GM19023 (cell line): Measurements from ENCODE around the gene PDE8A.
"Not testable (repeated sequence)": the region's sequence is repeated elsewhere in the genome, so short reads cannot be mapped to it uniquely, and the experiment has no call there.

Experiments used
- ATAC-seq: cut with Tn5 transposase; IDR thresholded peaks from one replicate; pipeline ENCODE4 v1.9.1; 2021; ENCODE audit warnings: mild to moderate bottlenecking, moderate library complexity; ENCODE audit not compliant: unreplicated experiment

PDE8A gene

GRCh38 chr15:84987949-84988624 is 6.4 kb downstream of the PDE8A start:
- no peak for ATAC-seq

- ATAC-seq = no peak
These were observed 7.4 kb downstream of the PDE8A start for GRCh38 chr15:84988909-84989644.

GRCh38 chr15:84990507-84990906 is 8.9 kb downstream of the PDE8A start:
- no peak for ATAC-seq

DNA sequence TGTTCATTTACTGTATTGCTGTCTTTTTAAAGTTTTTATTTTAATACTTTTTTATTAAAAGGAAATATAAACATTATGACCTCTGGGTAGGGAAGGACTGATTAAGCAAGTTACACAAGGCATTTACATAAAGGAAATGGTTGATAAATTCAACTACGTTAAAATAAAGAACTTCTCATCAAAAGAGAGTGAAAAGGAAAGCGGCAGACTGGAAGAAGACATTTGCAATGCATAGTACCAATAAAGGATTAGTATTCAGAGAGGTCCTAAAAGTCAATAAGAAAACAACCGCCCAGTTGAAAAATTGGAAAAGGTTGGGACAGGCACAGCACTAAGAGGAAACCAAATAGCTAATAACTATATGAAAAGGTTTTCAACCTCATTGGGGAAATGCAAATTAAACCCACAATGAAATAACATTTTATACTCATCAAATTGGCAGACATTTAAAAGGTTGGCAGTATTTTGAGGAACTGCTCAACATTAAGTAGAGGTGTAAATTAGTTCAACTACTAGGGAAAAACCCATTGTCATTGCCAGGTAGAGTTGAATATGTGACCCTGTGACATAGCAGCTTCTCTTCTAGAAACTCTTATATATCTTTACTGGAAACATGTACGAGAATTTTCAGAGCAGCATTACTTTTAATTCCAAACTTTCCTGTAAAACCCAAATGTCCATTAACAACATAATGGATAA is 9.5 kb downstream of the PDE8A start:
- ATAC-seq = no peak

DNA sequence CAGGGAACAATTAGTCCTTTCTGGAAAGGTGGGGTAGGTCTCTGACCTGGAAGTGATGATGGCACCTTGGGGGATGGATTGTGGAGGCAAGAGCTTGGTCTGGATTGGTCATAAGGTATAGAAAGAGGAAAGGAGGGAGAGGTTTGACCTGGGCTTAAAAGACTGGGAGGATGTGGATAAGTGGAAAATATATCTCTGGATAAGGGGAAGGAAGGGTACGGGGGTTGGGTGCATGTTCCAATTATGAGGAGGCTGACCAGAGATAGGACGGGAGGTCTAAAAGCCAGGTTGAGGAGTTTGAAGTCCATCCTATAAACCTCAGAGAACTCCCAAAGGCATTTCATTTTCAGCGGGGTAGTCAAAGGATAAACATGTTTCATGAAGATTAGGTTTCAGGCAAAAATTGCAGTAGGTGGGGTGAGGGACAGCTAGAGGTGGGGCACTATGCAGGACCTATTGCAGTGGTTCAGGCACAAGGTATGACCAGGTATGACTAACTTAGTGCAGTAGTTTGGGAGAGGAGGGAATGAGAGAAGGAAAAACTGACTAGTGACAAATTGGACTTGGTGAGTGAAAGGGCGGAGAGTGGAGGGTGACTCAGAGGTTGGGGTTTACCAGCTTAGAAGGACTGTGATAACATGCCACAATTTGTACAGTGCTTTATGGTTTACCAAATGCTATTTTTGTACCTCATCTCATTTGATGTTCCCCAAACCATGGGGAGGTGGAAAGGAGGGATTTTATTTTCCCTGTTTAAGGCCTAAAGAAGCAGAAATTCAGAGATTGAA is 10.7 kb downstream of the PDE8A start:
- no peak for ATAC-seq

DNA sequence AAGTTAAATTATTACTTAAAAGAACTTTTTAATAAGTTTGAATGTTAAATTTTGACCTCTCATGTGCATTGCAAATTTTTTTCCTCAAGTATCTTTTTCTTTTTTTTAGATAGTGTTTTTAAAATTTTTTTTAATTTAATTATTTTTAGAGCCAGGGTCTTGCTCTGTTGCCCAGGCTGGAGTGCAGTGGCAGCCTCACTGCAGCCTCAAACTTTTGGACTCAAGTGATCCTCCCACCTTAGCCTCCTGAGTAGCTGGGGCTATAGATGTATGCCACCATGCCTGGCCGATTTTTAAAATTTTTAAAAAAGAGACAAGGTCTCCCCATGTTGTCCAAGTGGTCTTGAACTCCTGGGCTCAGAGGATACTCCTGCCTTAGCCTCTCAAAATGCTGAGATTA is 14.4 kb downstream of the PDE8A start:
- ATAC-seq = no peak

- ATAC-seq = not testable (repeated sequence)
These were observed 15.1 kb downstream of the PDE8A start for GRCh38 chr15:84996714-84997113.

- not testable (repeated sequence) for ATAC-seq
These were observed 15.6 kb downstream of the PDE8A start for GRCh38 chr15:84997214-84997613.

DNA sequence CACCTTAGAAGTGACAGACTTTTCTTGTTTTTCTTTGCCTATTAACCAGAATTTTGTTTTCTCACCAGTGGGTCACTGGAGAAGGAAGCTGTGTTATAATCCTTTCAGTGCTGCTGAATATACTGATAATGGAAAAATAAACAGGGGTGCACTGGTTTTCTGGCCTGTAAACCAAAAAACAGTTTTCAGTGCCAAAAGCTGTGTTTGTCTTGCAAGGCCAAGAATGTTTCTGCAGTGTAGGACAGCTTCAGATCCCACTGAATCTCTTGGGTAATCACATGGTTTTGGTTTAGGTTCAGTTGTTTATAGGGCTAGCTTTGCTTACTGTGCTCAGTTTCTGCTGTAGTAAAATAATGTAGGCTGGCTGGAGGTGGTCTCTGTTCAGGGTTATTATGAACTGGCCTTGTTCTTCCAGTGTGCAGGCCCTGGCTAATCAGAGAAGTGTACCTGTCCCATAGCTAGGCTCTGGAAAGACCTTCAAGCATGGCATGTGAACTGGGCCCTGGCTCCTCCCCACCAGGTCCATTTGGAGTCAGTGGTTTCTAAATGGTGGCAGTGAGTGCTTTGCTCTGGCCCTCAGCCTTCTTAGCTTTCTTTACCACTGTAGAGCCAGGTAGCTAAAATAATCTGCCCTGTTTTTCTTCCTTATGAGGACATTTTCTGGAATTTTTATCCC is 18.7 kb downstream of the PDE8A start:
- ATAC-seq = no peak

- ATAC-seq = no peak
These were observed 19.3 kb downstream of the PDE8A start for GRCh38 chr15:85000937-85001336.

- ATAC-seq = no peak
These were observed 20.9 kb downstream of the PDE8A start for GRCh38 chr15:85002517-85002916.

DNA sequence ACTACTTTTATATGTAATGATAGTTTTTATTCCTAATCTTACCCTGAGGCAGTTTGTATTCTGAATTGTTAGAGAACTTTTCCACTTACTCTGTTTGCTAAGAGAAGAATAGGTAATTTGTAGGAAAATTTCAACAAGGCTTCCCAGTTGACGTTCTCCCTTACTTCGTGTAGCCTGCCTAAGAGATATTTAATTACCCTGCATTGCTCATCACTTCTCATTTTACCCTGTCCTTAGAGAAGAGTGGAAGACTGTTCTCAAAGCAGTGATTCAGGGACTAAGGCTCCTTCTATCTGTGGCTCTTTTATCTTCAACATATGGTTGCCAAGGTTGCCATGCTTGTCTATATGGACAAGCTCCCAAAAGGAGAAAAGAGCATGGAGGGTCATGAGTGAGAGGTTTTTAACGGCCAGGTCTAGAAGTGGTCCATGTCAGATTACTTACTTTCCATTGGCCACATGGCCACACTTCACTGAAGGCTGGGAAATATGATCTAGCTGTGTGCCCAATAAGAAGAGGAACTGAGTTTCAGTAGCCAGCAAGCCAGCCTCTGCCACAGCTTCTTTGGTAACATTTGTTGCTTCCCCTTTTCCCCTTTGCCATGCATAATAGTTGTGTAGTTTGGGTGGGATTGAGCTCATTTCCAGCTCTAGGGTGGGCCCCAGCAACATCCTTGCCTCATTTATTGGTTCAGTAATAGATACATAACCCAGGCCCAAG is 22.1 kb downstream of the PDE8A start:
- no peak for ATAC-seq

- ATAC-seq = no peak
These were observed 22.9 kb downstream of the PDE8A start for GRCh38 chr15:85004550-85004949.

DNA sequence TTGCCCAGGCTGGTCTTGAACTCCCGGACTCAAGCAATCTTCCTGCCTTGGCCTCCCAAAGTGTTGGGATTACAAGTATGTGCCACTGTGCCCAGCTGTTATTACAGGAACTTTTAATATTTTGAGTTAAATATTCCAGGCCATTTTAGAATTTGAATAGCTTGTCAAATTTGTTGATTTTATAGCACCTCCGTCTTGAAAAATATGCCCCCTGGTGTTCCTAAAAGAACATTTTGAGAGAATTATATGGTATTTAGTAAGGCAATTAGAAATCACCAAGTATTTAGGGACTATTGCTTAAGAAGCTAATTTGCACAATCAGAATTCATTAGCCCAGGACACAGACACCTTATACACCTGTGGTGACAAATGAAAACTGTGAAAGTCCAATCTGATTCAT is 23.7 kb downstream of the PDE8A start:
- ATAC-seq = no peak

DNA sequence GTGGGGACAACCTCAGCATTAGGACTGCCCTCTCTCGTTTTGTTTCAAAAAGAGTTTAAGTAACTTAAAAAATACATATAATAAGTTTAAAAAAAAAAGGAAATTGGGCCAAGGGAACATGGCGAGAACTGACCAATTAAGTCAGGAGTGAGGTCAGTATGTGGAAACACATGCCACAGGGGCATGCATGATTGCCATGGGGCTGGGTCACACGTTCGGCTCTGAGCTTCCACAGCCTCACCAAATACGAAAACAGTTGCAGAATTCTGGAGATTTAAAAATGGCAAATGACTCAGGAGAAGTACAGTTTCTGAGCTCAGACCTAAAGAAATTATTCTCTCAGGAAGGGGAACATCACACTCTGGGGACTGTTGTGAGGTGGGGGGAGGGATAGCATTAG is 24.1 kb downstream of the PDE8A start:
- no peak for ATAC-seq

- ATAC-seq = no peak
These were observed 24.5 kb downstream of the PDE8A start for GRCh38 chr15:85006201-85006600.

DNA sequence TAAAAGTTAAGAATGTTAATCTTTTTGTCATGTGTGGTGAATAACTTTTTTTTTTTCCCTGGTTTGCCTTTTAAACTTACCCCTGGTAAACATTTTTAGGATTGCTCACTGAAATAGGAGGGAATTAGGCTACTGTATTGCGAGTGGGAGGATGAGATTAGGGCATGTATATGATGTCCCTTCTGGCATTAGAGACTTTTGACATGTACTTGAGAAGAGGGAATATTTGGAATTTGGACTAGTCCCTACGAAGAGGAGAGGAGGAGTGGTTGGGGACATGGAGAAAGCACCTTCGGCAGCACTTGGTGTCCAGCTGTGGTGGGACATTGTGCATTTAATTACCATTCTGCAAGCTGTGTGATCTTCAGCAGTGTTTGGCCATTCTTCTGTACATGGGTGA is 25.0 kb downstream of the PDE8A start:
- ATAC-seq = no peak

DNA sequence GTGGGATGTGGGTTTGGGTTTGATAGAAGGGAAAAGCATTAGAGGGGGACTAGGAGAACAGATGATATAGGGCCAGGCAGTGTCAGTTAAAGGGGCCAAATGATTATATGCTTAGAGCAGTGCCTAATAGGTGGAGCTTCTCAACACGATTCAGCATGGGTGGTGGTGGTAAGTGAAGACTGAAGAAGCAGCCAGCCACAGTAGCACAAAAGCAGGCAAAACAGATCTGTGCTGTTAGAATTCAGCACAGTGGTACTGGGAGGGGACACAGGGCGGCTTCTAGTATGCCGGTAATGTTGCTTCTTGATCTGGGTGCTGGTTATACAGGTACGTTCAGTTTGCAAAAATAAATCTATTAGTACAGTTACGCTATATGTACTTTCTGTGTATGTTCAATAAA is 25.5 kb downstream of the PDE8A start:
- ATAC-seq = no peak

GRCh38 chr15:85007741-85008397 is 26.2 kb downstream of the PDE8A start:
- no peak for ATAC-seq
